IMR-90 (cell line): ENCODE data around the gene WDR11. TPM values are rescaled to one million over a fixed set of nuclear protein-coding genes. Genes with fewer than 3 reads are reported as not detected.
A peak's percentile ranks its signal among the peaks of the same experiment; 100 is the strongest.

Experiments
- ATAC-seq: fragments of 200-7000 bp; cut with Tn5 transposase; 2 replicates; pipeline ENCODE4 v1.9.1; 2020; ENCODE audit warnings: low read depth, mild to moderate bottlenecking, moderate library complexity
- BruUV-seq: library from RNA; stranded (reverse); fragments of 400-500 nt; replicated peaks from 2 replicates; lab custom pipeline; 2021; lab: Mats Ljungman, UMichigan
- CTCF ChIA-PET: fragments of 300-600 bp; formaldehyde crosslinking; extraction: SDS; loops from one replicate; lab custom pipeline; 2021; ENCODE audit warnings: antibody characterized with exemption; lab: Yijun Ruan, JAX
- POLR2A ChIA-PET: fragments of 300-600 bp; sonication (Branson Sonifier 250); formaldehyde crosslinking; loops from one replicate; lab custom pipeline; 2022; ENCODE audit warnings: antibody characterized with exemption; ENCODE audit not compliant: unreplicated experiment; lab: Charles Lee
- DNase-seq: peaks from one replicate; pipeline ENCODE4 v3.0.0; 2013
- H2AFZ ChIP-seq: replicated peaks from 2 replicates; pipeline ENCODE3; 2013; ENCODE audit warnings: low read length, mild to moderate bottlenecking; ENCODE audit not compliant: poor library complexity
- H2AK5ac ChIP-seq: 2 replicates; pipeline ENCODE4 v1.6.1; 2013; ENCODE audit warnings: low read depth, low read length, inconsistent platforms
- H2AK9ac ChIP-seq: replicated peaks from 2 replicates; pipeline ENCODE3; 2013; ENCODE audit warnings: mild to moderate bottlenecking, low read depth, low read length, moderate library complexity; ENCODE audit not compliant: poor library complexity
- H2BK120ac ChIP-seq: 2 replicates; pipeline ENCODE4 v1.6.1; 2013; ENCODE audit warnings: low read depth, low read length, inconsistent platforms
- H2BK15ac ChIP-seq: 3 replicates; pipeline ENCODE4 v1.6.1; 2013; ENCODE audit warnings: low read depth, low read length, inconsistent platforms
- H2BK20ac ChIP-seq: 2 replicates; pipeline ENCODE4 v1.6.1; 2013; ENCODE audit warnings: low read depth, mild to moderate bottlenecking, inconsistent platforms, low read length, moderate library complexity
- H2BK5ac ChIP-seq: 2 replicates; pipeline ENCODE4 v1.6.1; 2013; ENCODE audit warnings: mild to moderate bottlenecking, low read depth, low read length, inconsistent platforms; ENCODE audit not compliant: poor library complexity, severe bottlenecking
- H3K14ac ChIP-seq: replicated peaks from 2 replicates; pipeline ENCODE4 v1.6.1; 2013; ENCODE audit warnings: low read depth, low read length, inconsistent platforms
- H3K18ac ChIP-seq: 2 replicates; pipeline ENCODE4 v1.6.1; 2013; ENCODE audit warnings: low read depth, low read length, control low read depth
- H3K23ac ChIP-seq: 2 replicates; pipeline ENCODE4 v1.6.1; 2013; ENCODE audit warnings: low read depth, low read length, inconsistent platforms
- H3K27ac ChIP-seq: 2 replicates; pipeline ENCODE4 v1.5.1; 2013; ENCODE audit warnings: mild to moderate bottlenecking, control low read depth, low read length; ENCODE audit not compliant: insufficient read depth
- H3K27me3 ChIP-seq: 2 replicates; pipeline ENCODE4 v1.6.1; 2013; ENCODE audit warnings: low read length; ENCODE audit not compliant: control insufficient read depth, insufficient read depth
- H3K36me3 ChIP-seq: 2 replicates; pipeline ENCODE4 v1.6.1; 2013; ENCODE audit warnings: low read length, mixed read lengths; ENCODE audit not compliant: control insufficient read depth, insufficient read depth
- H3K4ac ChIP-seq: 2 replicates; pipeline ENCODE4 v1.6.1; 2013; ENCODE audit warnings: low read depth, low read length, inconsistent platforms
- H3K4me1 ChIP-seq: 2 replicates; pipeline ENCODE4 v1.6.1; 2013; ENCODE audit warnings: low read length, mixed read lengths; ENCODE audit not compliant: control insufficient read depth, insufficient read depth
- H3K4me2 ChIP-seq: 2 replicates; pipeline ENCODE4 v1.6.1; 2013; ENCODE audit warnings: low read depth, mild to moderate bottlenecking, control low read depth, low read length, moderate library complexity
- H3K4me3 ChIP-seq: 2 replicates; pipeline ENCODE4 v1.5.1; 2013; ENCODE audit warnings: low read depth, mild to moderate bottlenecking, control low read depth, low read length, moderate library complexity; ENCODE audit not compliant: insufficient read depth
- H3K56ac ChIP-seq: 2 replicates; pipeline ENCODE4 v1.6.1; 2013; ENCODE audit warnings: low read length, inconsistent platforms; ENCODE audit not compliant: insufficient read depth; ENCODE audit errors: extremely low read depth
- H3K79me1 ChIP-seq, 2 experiments: 2 replicates each; pipeline ENCODE4 v1.6.1; 2013; ENCODE audit warnings: low read length in 2 of 2, inconsistent platforms in 1 of 2, low read depth in 1 of 2
- H3K9ac ChIP-seq: 2 replicates; pipeline ENCODE4 v1.6.1; 2013; ENCODE audit warnings: low read depth, low read length, control low read depth
- H3K9me1 ChIP-seq: 2 replicates; pipeline ENCODE4 v1.6.1; 2013; ENCODE audit warnings: low read length, inconsistent platforms; ENCODE audit not compliant: insufficient read depth
- H3K9me3 ChIP-seq: 2 replicates; pipeline ENCODE4 v1.6.1; 2013; ENCODE audit warnings: low read length; ENCODE audit not compliant: control insufficient read depth, insufficient read depth
- H4K20me1 ChIP-seq: 2 replicates; pipeline ENCODE4 v1.6.1; 2013; ENCODE audit warnings: low read length, inconsistent platforms; ENCODE audit not compliant: insufficient read depth
- H4K5ac ChIP-seq: 2 replicates; pipeline ENCODE4 v1.6.1; 2013; ENCODE audit warnings: mild to moderate bottlenecking, low read depth, low read length, control low read depth
- H4K8ac ChIP-seq, 2 experiments: 2 replicates each; pipeline ENCODE4 v1.6.1; 2013; ENCODE audit warnings: low read depth in 2 of 2, low read length in 2 of 2, control low read depth in 1 of 2, inconsistent platforms in 1 of 2
- H4K91ac ChIP-seq: 2 replicates; pipeline ENCODE4 v1.6.1; 2013; ENCODE audit warnings: low read depth, low read length, inconsistent platforms; ENCODE audit not compliant: insufficient read depth
- BHLHE40 ChIP-seq: fragments of 150-350 bp; IDR thresholded peaks from 2 replicates; pipeline ENCODE4 v1.6.1; 2016; ENCODE audit warnings: mild to moderate bottlenecking, low read depth, low read length
- CEBPB ChIP-seq: IDR thresholded peaks from 2 replicates; pipeline ENCODE4 v1.6.1; 2012; ENCODE audit warnings: low read depth, low read length, improper control_type of control experiment
- CHD1 ChIP-seq: IDR thresholded peaks from 2 replicates; pipeline ENCODE4 v1.6.1; 2012; ENCODE audit warnings: low read depth, low read length, improper control_type of control experiment
- CTCF ChIP-seq: conservative IDR thresholded peaks from 2 replicates; pipeline ENCODE4 v1.5.1; 2012; ENCODE audit warnings: mild to moderate bottlenecking, low read depth, low read length, improper control_type of control experiment
- FOS ChIP-seq: fragments of 150-350 bp; IDR thresholded peaks from 2 replicates; pipeline ENCODE4 v1.6.1; 2016; ENCODE audit warnings: low read depth, low read length
- MAFK ChIP-seq: IDR thresholded peaks from 2 replicates; pipeline ENCODE4 v1.6.1; 2012; ENCODE audit warnings: low read depth, low read length, improper control_type of control experiment
- MAZ ChIP-seq: IDR thresholded peaks from 2 replicates; pipeline ENCODE4 v1.6.1; 2012; ENCODE audit warnings: low read depth, mild to moderate bottlenecking, low read length, improper control_type of control experiment, moderate library complexity, borderline replicate concordance
- MXI1 ChIP-seq: IDR thresholded peaks from 2 replicates; pipeline ENCODE4 v1.6.1; 2012; ENCODE audit warnings: low read depth, mild to moderate bottlenecking, low read length, moderate library complexity, borderline replicate concordance
- NFE2L2 ChIP-seq: fragments of 150-350 bp; IDR thresholded peaks from 2 replicates; pipeline ENCODE4 v1.6.1; 2016; ENCODE audit warnings: low read depth, mild to moderate bottlenecking, low read length
- POLR2A ChIP-seq: IDR thresholded peaks from 2 replicates; pipeline ENCODE4 v1.6.1; 2012; ENCODE audit warnings: mild to moderate bottlenecking, low read depth, low read length
- RAD21 ChIP-seq: IDR thresholded peaks from 2 replicates; pipeline ENCODE4 v1.6.1; 2012; ENCODE audit warnings: low read length, improper control_type of control experiment
- RCOR1 ChIP-seq: IDR thresholded peaks from 2 replicates; pipeline ENCODE4 v1.6.1; 2012; ENCODE audit warnings: mild to moderate bottlenecking, low read length, improper control_type of control experiment; ENCODE audit not compliant: insufficient replicate concordance
- RFX5 ChIP-seq: IDR thresholded peaks from 2 replicates; pipeline ENCODE4 v1.8.0; 2012; ENCODE audit warnings: low read depth, mild to moderate bottlenecking, low read length, moderate library complexity
- SMC3 ChIP-seq: fragments of 150-350 bp; IDR thresholded peaks from 2 replicates; pipeline ENCODE4 v1.6.1; 2016; ENCODE audit warnings: low read depth, mild to moderate bottlenecking, antibody characterized with exemption, low read length, moderate library complexity
- WGBS, 2 experiments: methylation state at CpG; one replicate each; pipeline versions ENCODE4 v1.1.5 to v1.1.7; 2013; ENCODE audit warnings: missing lambda C conversion rate in 2 of 2; ENCODE audit not compliant: insufficient read length in 1 of 2; ENCODE audit errors: extremely low coverage in 2 of 2; 5-methylcytosine and 5-hydroxymethylcytosine counted together
- dilution Hi-C: fragments of 300-500 bp; cut with HindIII; formaldehyde crosslinking; loops from one replicate; pipeline ENCODE4 v1.14.3; 2018; ENCODE audit warnings: low sequenced_read_pairs; ENCODE audit not compliant: unreplicated experiment
- in situ Hi-C: fragments of 300-500 bp; cut with MboI; formaldehyde crosslinking; loops from 3 replicates; pipeline ENCODE4 v1.14.3; 2019; ENCODE audit warnings: low sequenced_read_pairs, inconsistent platforms, mixed read lengths
- intact Hi-C: fragments of 100-400 bp; cut with micrococcal nuclease; formaldehyde crosslinking; loops from 2 replicates; pipeline ENCODE4 v1.10.0; 2022
- polyA plus RNA-seq, 3 experiments: library from polyadenylated mRNA; depleted of rRNA; stranded (reverse); fragments of >200 nt; gene quantifications; 2 replicates each; pipeline ENCODE4 v1.2.3, GENCODE V29; 2012; ENCODE audit warnings: low replicate concordance in 1 of 3
- total RNA-seq: library from RNA; depleted of rRNA; stranded (reverse); fragments of >200 nt; gene quantifications from 2 replicates; pipeline ENCODE4 v1.2.3, GENCODE V29; 2012
- TF ChIP-seq, protein P1 (sequence below): fragments of 150-350 bp; IDR thresholded peaks from 2 replicates; pipeline ENCODE4 v1.6.1; 2017; ENCODE audit warnings: mild to moderate bottlenecking, antibody characterized with exemption, low read length, low read depth
- TF ChIP-seq, protein P2 (sequence below): fragments of 150-350 bp; IDR thresholded peaks from 2 replicates; pipeline ENCODE4 v1.6.1; 2016; ENCODE audit warnings: low read depth, mild to moderate bottlenecking, low read length, moderate library complexity, borderline replicate concordance

The WDR11 gene
- total and polyA plus RNA-seq, 2 of the 4 experiments (the other 2 are of a cell fraction): 31.6 to 62.6 TPM

GRCh38 chr10:120949609-120950031 lies 98.5 kb downstream of the WDR11 start:
- H3K36me3 ChIP-seq: no peaks in the 10 kb centered on the region
- CTCF ChIA-PET: interaction anchor here (0.6 to 2.4 kb wide), 8 partner anchors 16 to 951 kb away, joined by 3 to 31 read pairs (median 6); no protein-coding TSS in a partner anchor
- no peak overlapping the region for H2AK5ac ChIP-seq
- no peak overlapping the region for H3K27ac ChIP-seq
- H3K79me1 ChIP-seq: no peaks in the 10 kb centered on the region
- no peak for TF ChIP-seq CTCF
- TF ChIP-seq RAD21: no peak
- no peak for TF ChIP-seq CHD1
- TF ChIP-seq FOS: no peak
- TF ChIP-seq RFX5: no peak
- no peak for TF ChIP-seq MAZ
- TF ChIP-seq RCOR1: no peak
- TF ChIP-seq MAFK: no peak
- no peak for TF ChIP-seq BHLHE40
- TF ChIP-seq CEBPB: no peak
- TF ChIP-seq MXI1: no peak
- TF ChIP-seq, protein P1, sequence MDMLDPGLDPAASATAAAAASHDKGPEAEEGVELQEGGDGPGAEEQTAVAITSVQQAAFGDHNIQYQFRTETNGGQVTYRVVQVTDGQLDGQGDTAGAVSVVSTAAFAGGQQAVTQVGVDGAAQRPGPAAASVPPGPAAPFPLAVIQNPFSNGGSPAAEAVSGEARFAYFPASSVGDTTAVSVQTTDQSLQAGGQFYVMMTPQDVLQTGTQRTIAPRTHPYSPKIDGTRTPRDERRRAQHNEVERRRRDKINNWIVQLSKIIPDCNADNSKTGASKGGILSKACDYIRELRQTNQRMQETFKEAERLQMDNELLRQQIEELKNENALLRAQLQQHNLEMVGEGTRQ: no peak
- no peak for TF ChIP-seq POLR2A
- no peak for TF ChIP-seq SMC3
- no peak for TF ChIP-seq NFE2L2
- TF ChIP-seq, protein P2, sequence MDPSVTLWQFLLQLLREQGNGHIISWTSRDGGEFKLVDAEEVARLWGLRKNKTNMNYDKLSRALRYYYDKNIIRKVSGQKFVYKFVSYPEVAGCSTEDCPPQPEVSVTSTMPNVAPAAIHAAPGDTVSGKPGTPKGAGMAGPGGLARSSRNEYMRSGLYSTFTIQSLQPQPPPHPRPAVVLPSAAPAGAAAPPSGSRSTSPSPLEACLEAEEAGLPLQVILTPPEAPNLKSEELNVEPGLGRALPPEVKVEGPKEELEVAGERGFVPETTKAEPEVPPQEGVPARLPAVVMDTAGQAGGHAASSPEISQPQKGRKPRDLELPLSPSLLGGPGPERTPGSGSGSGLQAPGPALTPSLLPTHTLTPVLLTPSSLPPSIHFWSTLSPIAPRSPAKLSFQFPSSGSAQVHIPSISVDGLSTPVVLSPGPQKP: no peak
- BruUV-seq: no TSS peak
- no peaks in the 10 kb centered on the region for H3K9me3 ChIP-seq
- H2AFZ ChIP-seq: peak overlapping the region; percentile 89
- H2BK120ac ChIP-seq: no peak overlapping the region
- H4K5ac ChIP-seq: no peak overlapping the region
- no peak overlapping the region for H3K56ac ChIP-seq
- no peak overlapping the region for H3K4me3 ChIP-seq
- DNase-seq (no peak), ATAC-seq (peak; percentile 13)
- H3K9ac ChIP-seq: no peak overlapping the region
- no peak overlapping the region for H4K8ac ChIP-seq
- H2BK15ac ChIP-seq: no peak overlapping the region
- no peak overlapping the region for H3K4ac ChIP-seq
- peaks cover 14% of the 10 kb centered on the region for H3K27me3 ChIP-seq
- H3K23ac ChIP-seq: no peak overlapping the region; the same call in 1 of the 2 replicates
- H2AK9ac ChIP-seq: no peak overlapping the region
- H4K20me1 ChIP-seq: no peaks in the 10 kb centered on the region
- intact Hi-C loops: loop anchor here (1.0 to 10.0 kb wide), 5 partner anchors 785 to 1615 kb away; partner anchors contain the start of gene DMBT1
- no peak overlapping the region for H3K18ac ChIP-seq
- peak overlapping the region; percentile 68 for H3K4me2 ChIP-seq
- H3K4me1 ChIP-seq: no peaks in the 10 kb centered on the region
- H2BK5ac ChIP-seq: no peak overlapping the region
- dilution Hi-C loops: no loop called here
- POLR2A ChIA-PET: no interaction called here
- 25% methylated on average over 20 of the region's 28 CpGs; no CpG with 5 or more reads in 1 of the 2 experiments for WGBS, 2 experiments
- in situ Hi-C loops: loop anchor here (5.0 kb wide), 2 partner anchors 783 to 948 kb away; no protein-coding TSS in a partner anchor
- no peak overlapping the region for H2BK20ac ChIP-seq
- H3K14ac ChIP-seq: no peak overlapping the region
- H4K91ac ChIP-seq: no peak overlapping the region
- H3K9me1 ChIP-seq: no peaks in the 10 kb centered on the region
